ENCODE data around the gene DRG1. TPM values are rescaled to one million over a fixed set of nuclear protein-coding genes. Genes with fewer than 3 reads are reported as not detected.

DRG1 gene
- total RNA-seq, 1 donor from 2014 or later = 42.0 TPM

DNA sequence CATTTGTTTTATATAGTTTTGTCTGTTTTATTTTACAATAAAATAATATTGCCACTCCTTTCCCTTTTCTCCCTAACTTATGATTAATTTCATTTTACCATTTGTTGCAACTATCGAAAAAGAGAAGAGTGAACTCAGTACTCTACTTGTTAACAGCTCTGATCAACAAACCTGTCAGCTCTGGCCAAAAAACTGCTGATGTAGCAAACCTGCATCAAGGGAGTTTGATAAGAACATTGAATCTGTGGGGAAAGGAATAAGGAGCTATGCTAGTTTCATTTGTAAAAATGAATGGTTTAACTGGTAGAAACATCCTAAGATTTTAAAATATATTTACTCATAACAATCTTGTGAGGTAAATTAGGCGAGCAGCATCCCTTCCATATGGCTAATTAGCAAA lies 47.4 kb downstream of the DRG1 start:
- intact Hi-C loops (cut with DNase I) = no loop called here
- Histone ChIP-seq H3K27me3 (no peaks in the 10 kb centered on the region), H3K27ac (no peak overlapping the region), H3K4me1 (no peaks in the 10 kb centered on the region), H3K36me3 (peaks cover 0 to 73% of the 10 kb centered on the region in 2 donors), H3K4me3 (no peak overlapping the region), H3K9me3 (no peaks in the 10 kb centered on the region)
- TF ChIP-seq POLR2A (IDR thresholded peaks at IDR 0.05) (no peak), POLR2AphosphoS5 (IDR thresholded peaks at IDR 0.05; ENCODE audit: insufficient read depth in 1 of 2, low read depth in 1 of 2) (no peak)
- TF ChIP-seq, protein P1, sequence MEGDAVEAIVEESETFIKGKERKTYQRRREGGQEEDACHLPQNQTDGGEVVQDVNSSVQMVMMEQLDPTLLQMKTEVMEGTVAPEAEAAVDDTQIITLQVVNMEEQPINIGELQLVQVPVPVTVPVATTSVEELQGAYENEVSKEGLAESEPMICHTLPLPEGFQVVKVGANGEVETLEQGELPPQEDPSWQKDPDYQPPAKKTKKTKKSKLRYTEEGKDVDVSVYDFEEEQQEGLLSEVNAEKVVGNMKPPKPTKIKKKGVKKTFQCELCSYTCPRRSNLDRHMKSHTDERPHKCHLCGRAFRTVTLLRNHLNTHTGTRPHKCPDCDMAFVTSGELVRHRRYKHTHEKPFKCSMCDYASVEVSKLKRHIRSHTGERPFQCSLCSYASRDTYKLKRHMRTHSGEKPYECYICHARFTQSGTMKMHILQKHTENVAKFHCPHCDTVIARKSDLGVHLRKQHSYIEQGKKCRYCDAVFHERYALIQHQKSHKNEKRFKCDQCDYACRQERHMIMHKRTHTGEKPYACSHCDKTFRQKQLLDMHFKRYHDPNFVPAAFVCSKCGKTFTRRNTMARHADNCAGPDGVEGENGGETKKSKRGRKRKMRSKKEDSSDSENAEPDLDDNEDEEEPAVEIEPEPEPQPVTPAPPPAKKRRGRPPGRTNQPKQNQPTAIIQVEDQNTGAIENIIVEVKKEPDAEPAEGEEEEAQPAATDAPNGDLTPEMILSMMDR (IDR thresholded peaks at IDR 0.05) = no peak
- DNase-seq (ENCODE audit: extremely low spot score in 2 of 2) = no peak

DNA sequence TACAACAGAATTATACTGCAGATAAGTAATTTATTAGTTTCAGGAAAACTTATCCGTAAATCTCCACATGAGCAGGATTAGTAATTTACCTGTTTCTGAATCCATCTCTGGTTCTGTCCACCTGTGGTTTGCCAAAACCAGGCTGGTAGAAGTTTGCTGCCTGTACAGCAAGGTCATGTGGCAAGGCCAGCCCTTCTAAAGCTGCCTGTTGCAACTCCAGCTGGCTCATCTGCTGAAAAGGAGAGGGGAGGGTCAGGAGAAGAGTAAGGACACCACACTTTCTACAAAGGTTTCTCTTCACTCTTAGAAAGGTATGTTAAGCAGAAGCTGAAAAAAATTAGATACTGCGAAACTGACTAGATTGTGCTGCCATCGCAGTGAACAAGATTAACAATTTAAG lies 47.9 kb downstream of the DRG1 start:
- intact Hi-C loops (cut with DNase I) = no loop called here
- no peak for DNase-seq (ENCODE audit: extremely low spot score in 2 of 2)
- no peak for TF ChIP-seq POLR2A (IDR thresholded peaks at IDR 0.05)
- TF ChIP-seq, protein P1 (IDR thresholded peaks at IDR 0.05) = no peak
- TF ChIP-seq POLR2AphosphoS5 (IDR thresholded peaks at IDR 0.05; ENCODE audit: insufficient read depth in 1 of 2, low read depth in 1 of 2) = no peak
- no peak overlapping the region for H3K4me3 ChIP-seq
- H3K27me3 ChIP-seq = no peaks in the 10 kb centered on the region
- H3K36me3 ChIP-seq = peaks cover 0 to 67% of the 10 kb centered on the region in 2 donors
- H3K9me3 ChIP-seq = no peaks in the 10 kb centered on the region
- H3K4me1 ChIP-seq = no peaks in the 10 kb centered on the region
- no peak overlapping the region for H3K27ac ChIP-seq

DNA sequence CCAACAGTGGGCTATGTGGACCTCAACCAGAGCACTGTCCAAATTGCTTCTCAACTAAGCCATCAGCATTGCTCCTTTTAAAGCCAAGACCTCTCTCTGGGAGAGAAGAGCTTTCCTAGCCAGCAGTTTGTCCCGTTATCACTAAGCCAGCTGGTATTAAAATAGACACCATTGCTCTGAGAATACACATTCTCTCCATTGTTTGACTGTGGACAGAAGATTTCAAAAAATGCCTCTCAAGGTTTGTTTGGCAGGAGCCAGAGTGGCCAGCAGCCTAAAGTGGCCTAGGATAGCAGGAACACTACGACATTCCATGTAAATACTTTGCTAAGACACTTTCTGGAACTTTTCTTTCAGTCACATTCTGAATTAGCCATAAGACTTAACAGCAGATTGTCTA lies 49.0 kb downstream of the DRG1 start:
- Histone ChIP-seq H3K27me3 (no peaks in the 10 kb centered on the region), H3K4me3 (no peak overlapping the region), H3K36me3 (peaks cover 0 to 60% of the 10 kb centered on the region in 2 donors), H3K9me3 (no peaks in the 10 kb centered on the region), H3K27ac (no peak overlapping the region), H3K4me1 (no peaks in the 10 kb centered on the region)
- intact Hi-C loops (cut with DNase I) = no loop called here
- no peak for TF ChIP-seq POLR2A (IDR thresholded peaks at IDR 0.05)
- TF ChIP-seq, protein P1 (IDR thresholded peaks at IDR 0.05) = no peak
- TF ChIP-seq POLR2AphosphoS5 (IDR thresholded peaks at IDR 0.05; ENCODE audit: insufficient read depth in 1 of 2, low read depth in 1 of 2) = no peak
- no peak for DNase-seq (ENCODE audit: extremely low spot score in 2 of 2)

DNA sequence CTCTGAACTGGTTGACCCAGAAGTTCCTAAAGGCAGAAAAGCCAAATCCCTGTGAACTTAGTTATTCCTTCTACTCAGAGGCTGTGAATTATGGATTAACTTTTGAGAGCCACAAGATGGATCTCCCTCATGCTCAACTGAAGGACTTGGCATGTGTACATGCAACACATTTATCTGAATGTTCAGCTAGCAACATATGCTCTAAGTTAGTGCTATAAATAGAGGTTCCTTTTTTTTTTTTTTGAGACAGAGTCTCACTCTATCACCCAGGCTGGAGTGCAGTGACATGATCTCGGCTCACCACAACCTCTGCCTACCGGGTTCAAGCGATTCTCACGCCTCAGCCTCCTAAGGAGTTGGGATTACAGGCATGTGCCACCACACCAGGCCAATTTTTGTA lies 50.1 kb downstream of the DRG1 start:
- TF ChIP-seq POLR2AphosphoS5 (IDR thresholded peaks at IDR 0.05; ENCODE audit: insufficient read depth in 1 of 2, low read depth in 1 of 2) = no peak
- no peak for TF ChIP-seq POLR2A (IDR thresholded peaks at IDR 0.05)
- Histone ChIP-seq H3K36me3 (peaks cover 0 to 58% of the 10 kb centered on the region in 2 donors), H3K4me1 (no peaks in the 10 kb centered on the region), H3K4me3 (no peak overlapping the region), H3K27ac (no peak overlapping the region), H3K27me3 (no peaks in the 10 kb centered on the region), H3K9me3 (no peaks in the 10 kb centered on the region)
- DNase-seq (ENCODE audit: extremely low spot score in 2 of 2) = no peak
- intact Hi-C loops (cut with DNase I) = no loop called here

DNA sequence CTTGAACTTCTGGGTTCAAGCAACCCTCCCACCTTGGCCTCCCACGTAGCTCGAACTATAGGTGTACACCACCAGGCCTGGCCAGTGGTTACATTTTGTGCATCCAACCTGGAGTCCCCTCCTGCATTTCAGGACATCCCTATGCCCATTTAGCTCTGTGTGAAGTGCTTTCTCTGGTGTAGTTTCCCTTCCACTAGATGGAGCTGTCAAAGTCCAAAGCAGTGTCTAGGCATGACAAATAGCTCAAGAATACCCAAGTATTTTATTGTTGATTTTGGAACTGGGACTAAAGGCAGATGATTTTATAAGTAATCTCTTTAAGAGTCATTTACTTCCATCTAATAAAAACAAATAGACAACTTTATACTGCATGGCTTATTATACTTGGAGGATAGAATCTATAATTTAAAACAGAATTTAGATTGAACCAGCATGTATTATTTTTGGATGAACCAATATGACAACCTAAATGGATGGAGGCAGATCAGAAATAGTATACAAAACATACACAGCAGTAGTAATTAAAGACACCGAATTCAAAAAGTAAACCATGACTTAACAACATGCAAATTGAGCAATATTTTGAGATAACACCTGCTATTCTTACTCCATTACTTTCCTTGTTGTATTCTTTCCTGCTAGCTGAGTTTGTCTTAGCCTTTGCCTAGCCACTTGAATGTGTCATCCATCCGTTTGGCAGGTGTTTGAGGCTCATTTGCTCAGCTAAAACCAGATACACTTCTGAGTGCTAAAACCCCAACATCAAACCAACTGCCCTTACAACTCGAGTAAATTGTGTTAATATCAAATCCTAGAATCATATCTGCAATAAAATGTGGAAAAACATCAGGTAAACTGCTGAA lies 52.5 kb downstream of the DRG1 start:
- Histone ChIP-seq H3K27ac (no peak overlapping the region), H3K36me3 (peaks cover 0 to 54% of the 10 kb centered on the region in 2 donors), H3K27me3 (no peaks in the 10 kb centered on the region), H3K4me1 (no peaks in the 10 kb centered on the region), H3K4me3 (no peak overlapping the region), H3K9me3 (no peaks in the 10 kb centered on the region)
- no peak for DNase-seq (ENCODE audit: extremely low spot score in 2 of 2)
- intact Hi-C loops (cut with DNase I) = no loop called here
- TF ChIP-seq POLR2A (IDR thresholded peaks at IDR 0.05) (no peak), POLR2AphosphoS5 (IDR thresholded peaks at IDR 0.05; ENCODE audit: insufficient read depth in 1 of 2, low read depth in 1 of 2) (no peak)
- TF ChIP-seq, protein P1 (IDR thresholded peaks at IDR 0.05) = no peak
